Nephron (organoid): ENCODE data around the gene CAMTA1.

Source experiments
- H3K27ac Mint-ChIP-seq, 3 experiments: 2 replicates each; pipeline ENCODE4 v1.8.0; 2020; ENCODE audit warnings: mixed read lengths in 3 of 3, mild to moderate bottlenecking in 2 of 3, moderate library complexity in 1 of 3
- H3K27me3 Mint-ChIP-seq: 2 replicates; pipeline ENCODE4 v1.8.0; 2021; ENCODE audit warnings: low read depth, mild to moderate bottlenecking, moderate library complexity, mixed read lengths
- H3K36me3 Mint-ChIP-seq: 2 replicates; pipeline ENCODE4 v1.8.0; 2020; ENCODE audit warnings: low read depth, mixed read lengths
- H3K4me1 Mint-ChIP-seq: 2 replicates; pipeline ENCODE4 v1.8.0; 2020; ENCODE audit warnings: mixed read lengths
- H3K4me3 Mint-ChIP-seq, 3 experiments: 2 replicates each; pipeline ENCODE4 v1.8.0; 2020; ENCODE audit warnings: mild to moderate bottlenecking in 3 of 3, mixed read lengths in 3 of 3, moderate library complexity in 2 of 3
- H3K9me3 Mint-ChIP-seq: 2 replicates; pipeline ENCODE4 v1.8.0; 2020; ENCODE audit warnings: mixed read lengths
- CTCF ChIP-seq, 3 experiments: fragments of 200-600 bp; sonication (generic); IDR thresholded peaks; one replicate each; pipeline ENCODE4 v1.5.0; 2021; ENCODE audit warnings: antibody characterized with exemption in 3 of 3; ENCODE audit not compliant: unreplicated experiment in 3 of 3

CAMTA1 gene

GRCh38 chr1:6859415-6860343 lies 74.4 kb downstream of the CAMTA1 start:
- Mint-ChIP-seq H3K4me3 (no peak overlapping the region), H3K27ac (peak overlapping the region; percentile 34 to 65 (median 34)), H3K27me3 (no peaks in the 10 kb centered on the region), H3K9me3 (no peaks in the 10 kb centered on the region), H3K36me3 (peaks cover 41% of the 10 kb centered on the region), H3K4me1 (peaks cover 7% of the 10 kb centered on the region)
- no peak for TF ChIP-seq CTCF (IDR thresholded peaks at IDR 0.05; ENCODE audit: unreplicated experiment in 3 of 3)

- H3K9me3 Mint-ChIP-seq = no peaks in the 10 kb centered on the region
- H3K4me3 Mint-ChIP-seq = no peak overlapping the region
- no peaks in the 10 kb centered on the region for H3K27me3 Mint-ChIP-seq
- H3K4me1 Mint-ChIP-seq = peaks cover 7% of the 10 kb centered on the region
- peaks cover 39% of the 10 kb centered on the region for H3K36me3 Mint-ChIP-seq
- H3K27ac Mint-ChIP-seq = peak overlapping the region in 1 of 3 experiments; percentile 65
- no peak for TF ChIP-seq CTCF (IDR thresholded peaks at IDR 0.05; ENCODE audit: unreplicated experiment in 3 of 3)
These were observed 75.1 kb downstream of the CAMTA1 start for GRCh38 chr1:6860401-6860800.

- no peak for TF ChIP-seq CTCF (IDR thresholded peaks at IDR 0.05; ENCODE audit: unreplicated experiment in 3 of 3)
- peaks cover 8% of the 10 kb centered on the region for H3K4me1 Mint-ChIP-seq
These were observed 75.9 kb downstream of the CAMTA1 start for GRCh38 chr1:6861075-6861724.

GRCh38 chr1:6862906-6863305 lies 77.7 kb downstream of the CAMTA1 start:
- Mint-ChIP-seq H3K36me3 (peaks cover 21% of the 10 kb centered on the region), H3K27ac (no peak overlapping the region), H3K4me1 (peaks cover 21% of the 10 kb centered on the region), H3K27me3 (no peaks in the 10 kb centered on the region), H3K4me3 (no peak overlapping the region), H3K9me3 (no peaks in the 10 kb centered on the region)
- TF ChIP-seq CTCF (IDR thresholded peaks at IDR 0.05; ENCODE audit: unreplicated experiment in 3 of 3) = no peak

More at GRCh38 chr1:6861075-6861724, 75.9 kb downstream of the CAMTA1 start:
- no peaks in the 10 kb centered on the region for H3K27me3 Mint-ChIP-seq
- H3K36me3 Mint-ChIP-seq = peaks cover 33% of the 10 kb centered on the region
- H3K9me3 Mint-ChIP-seq = no peaks in the 10 kb centered on the region
- no peak overlapping the region for H3K4me3 Mint-ChIP-seq
- H3K27ac Mint-ChIP-seq = no peak overlapping the region

GRCh38 chr1:6864166-6864565 lies 78.9 kb downstream of the CAMTA1 start:
- no peaks in the 10 kb centered on the region for H3K9me3 Mint-ChIP-seq
- H3K4me1 Mint-ChIP-seq = peaks cover 33% of the 10 kb centered on the region
- TF ChIP-seq CTCF (IDR thresholded peaks at IDR 0.05; ENCODE audit: unreplicated experiment in 3 of 3) = no peak
- H3K36me3 Mint-ChIP-seq = peaks cover 21% of the 10 kb centered on the region
- H3K27me3 Mint-ChIP-seq = no peaks in the 10 kb centered on the region
- no peak overlapping the region for H3K4me3 Mint-ChIP-seq
- no peak overlapping the region for H3K27ac Mint-ChIP-seq
